22Rv1 (cell line): Measurements from ENCODE around the gene RTF2.

Experiments used
- CTCF ChIP-seq: fragments of 450-650 bp; IDR thresholded peaks from 2 replicates; pipeline ENCODE4 v1.5.1; 2017; ENCODE audit warnings: mild to moderate bottlenecking
- ZFX ChIP-seq: fragments of 450-650 bp; IDR thresholded peaks from 2 replicates; pipeline ENCODE4 v1.6.1; 2017; ENCODE audit warnings: antibody characterized with exemption, borderline replicate concordance

- no peak for TF ChIP-seq CTCF
- no peak for TF ChIP-seq ZFX
These were observed 40.6 kb upstream of the RTF2 start for GRCh38 chr20:56427797-56428196.
